ENCODE results near the gene KRTAP10-3. TPM values are rescaled to one million over a fixed set of nuclear protein-coding genes. Genes with fewer than 3 reads are reported as not detected.

The KRTAP10-3 gene
- total and polyA plus RNA-seq, 2 donors (not counting 3 experiments of a cell fraction or from before 2014, with no cell fraction given), result not detected

DNA sequence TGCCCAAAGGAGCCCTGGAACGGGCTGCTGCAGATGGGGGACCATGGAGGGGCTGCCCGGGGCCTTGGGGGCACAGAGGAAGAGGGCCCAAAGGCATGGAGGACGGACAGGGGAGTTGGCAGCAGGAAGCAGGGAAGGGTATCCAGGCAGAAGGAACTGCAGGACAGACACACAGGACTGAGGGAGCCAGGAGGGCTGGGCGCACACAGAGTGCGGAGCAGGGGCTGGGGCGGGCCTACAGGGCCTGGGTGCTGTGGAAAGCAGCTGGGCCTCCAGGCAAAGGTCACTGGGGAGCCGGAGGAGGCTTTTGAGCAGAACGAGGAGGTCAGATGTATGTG lies 46.7 kb downstream of the KRTAP10-3 start:
- intact Hi-C loops (cut with micrococcal nuclease), result loop anchor here (10.0 kb wide), 1 partner anchor 423 kb away; no protein-coding TSS in a partner anchor
- CTCF ChIA-PET, result interaction anchor here (0.7 to 5.1 kb wide), 3 partner anchors 282 to 428 kb away, joined by 3 to 125 read pairs (median 22); partner anchors contain the start of gene SLX9

DNA sequence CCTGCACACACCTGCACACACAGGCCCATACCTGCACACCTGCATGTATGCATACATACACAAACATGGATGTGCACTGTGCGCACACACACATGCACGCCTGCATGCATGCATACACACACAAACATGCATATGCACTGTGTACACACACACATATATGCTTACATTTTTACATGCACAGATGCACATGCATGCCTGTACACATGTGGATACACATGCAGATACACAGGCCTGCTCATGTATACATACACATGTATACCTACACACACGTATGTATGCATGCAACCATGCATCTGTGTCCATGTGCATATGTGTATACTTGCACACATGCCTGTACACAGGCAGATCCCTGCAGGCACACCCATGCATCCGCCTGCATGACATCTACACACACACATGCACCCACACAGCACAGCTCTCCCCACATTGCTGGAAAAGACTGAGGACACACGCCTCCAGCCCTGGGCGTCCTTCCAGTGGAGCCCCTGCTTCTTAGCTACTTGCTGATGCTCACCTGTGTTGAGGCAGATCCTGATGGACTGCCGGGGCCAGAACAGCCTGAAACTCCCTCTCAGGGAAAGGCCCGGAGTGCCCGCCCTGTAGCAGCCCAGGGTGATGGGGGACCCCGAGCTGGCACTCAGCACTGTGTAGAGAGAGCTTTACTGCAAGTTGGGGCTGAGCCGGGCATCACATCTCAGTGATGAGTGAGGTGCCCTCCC lies 47.2 kb downstream of the KRTAP10-3 start:
- intact Hi-C loops (cut with micrococcal nuclease), result loop anchor here (10.0 kb wide), 1 partner anchor 423 kb away; no protein-coding TSS in a partner anchor
- H2AFZ ChIP-seq (ENCODE audit: low read depth, low read length), result no peak overlapping the region
- no peaks in the 10 kb centered on the region for H4K20me1 ChIP-seq (replicated peaks; ENCODE audit: control insufficient read depth, extremely low read depth, insufficient read depth, low read length)
- POLR2A ChIA-PET, result no interaction called here
- FAIRE-seq, result no peak
- no peak overlapping the region for H3K27ac ChIP-seq (ENCODE audit: insufficient read depth, low read depth, low read length)
- no TSS peak for BruUV-seq (replicated peaks)
- H3K4me3 ChIP-seq (replicated peaks in 1 of 3; ENCODE audit: insufficient read depth in 1 of 3, low read depth in 1 of 3, low read length in 3 of 3), result no peak overlapping the region
- no peak overlapping the region for H3K9ac ChIP-seq (replicated peaks; ENCODE audit: extremely low read depth, insufficient read depth, low read length)
- H3K36me3 ChIP-seq (ENCODE audit: control insufficient read depth in 2 of 2, extremely low read depth in 1 of 2, insufficient read depth in 2 of 2, low read length in 2 of 2), result no peaks in the 10 kb centered on the region
- H3K9me1 ChIP-seq (replicated peaks; ENCODE audit: control insufficient read depth, extremely low read depth, insufficient read depth, low read length), result no peaks in the 10 kb centered on the region
- dilution Hi-C loops (cut with MboI; ENCODE audit: extremely low pct_ligation_motif_present, low sequenced_read_pairs), result no loop called here
- H3K9me3 ChIP-seq (replicated peaks; ENCODE audit: control insufficient read depth, insufficient read depth, low read length), result no peaks in the 10 kb centered on the region
- DNase-seq (ENCODE audit: low read depth, low spot score), result no peak
- no peaks in the 10 kb centered on the region for H3K79me2 ChIP-seq (ENCODE audit: control insufficient read depth, insufficient read depth, low read length)
- TF ChIP-seq JUN (IDR thresholded peaks at IDR 0.05; ENCODE audit: borderline replicate concordance, insufficient read depth, insufficient read length, low read depth) (no peak), GATA2 (IDR thresholded peaks at IDR 0.05; ENCODE audit: insufficient read depth, insufficient read length, low read depth, low read length) (no peak), POLR2AphosphoS5 (IDR thresholded peaks at IDR 0.05; ENCODE audit: insufficient read depth, low read depth, low read length) (no peak), POLR2A (IDR thresholded peaks at IDR 0.05; ENCODE audit: low read depth, low read length) (no peak), MYC (IDR thresholded peaks at IDR 0.05; ENCODE audit: low read depth, low read length) (no peak), EZH2 (IDR thresholded peaks at IDR 0.05; ENCODE audit: borderline replicate concordance, low read depth, low read length, severe bottlenecking) (no peak), FOS (IDR thresholded peaks at IDR 0.05; ENCODE audit: borderline replicate concordance, insufficient read depth, low read length) (no peak)
- TF ChIP-seq, protein P1, sequence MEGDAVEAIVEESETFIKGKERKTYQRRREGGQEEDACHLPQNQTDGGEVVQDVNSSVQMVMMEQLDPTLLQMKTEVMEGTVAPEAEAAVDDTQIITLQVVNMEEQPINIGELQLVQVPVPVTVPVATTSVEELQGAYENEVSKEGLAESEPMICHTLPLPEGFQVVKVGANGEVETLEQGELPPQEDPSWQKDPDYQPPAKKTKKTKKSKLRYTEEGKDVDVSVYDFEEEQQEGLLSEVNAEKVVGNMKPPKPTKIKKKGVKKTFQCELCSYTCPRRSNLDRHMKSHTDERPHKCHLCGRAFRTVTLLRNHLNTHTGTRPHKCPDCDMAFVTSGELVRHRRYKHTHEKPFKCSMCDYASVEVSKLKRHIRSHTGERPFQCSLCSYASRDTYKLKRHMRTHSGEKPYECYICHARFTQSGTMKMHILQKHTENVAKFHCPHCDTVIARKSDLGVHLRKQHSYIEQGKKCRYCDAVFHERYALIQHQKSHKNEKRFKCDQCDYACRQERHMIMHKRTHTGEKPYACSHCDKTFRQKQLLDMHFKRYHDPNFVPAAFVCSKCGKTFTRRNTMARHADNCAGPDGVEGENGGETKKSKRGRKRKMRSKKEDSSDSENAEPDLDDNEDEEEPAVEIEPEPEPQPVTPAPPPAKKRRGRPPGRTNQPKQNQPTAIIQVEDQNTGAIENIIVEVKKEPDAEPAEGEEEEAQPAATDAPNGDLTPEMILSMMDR (IDR thresholded peaks at IDR 0.05; ENCODE audit: extremely low read depth in 1 of 2, insufficient read depth in 1 of 2, low read depth in 1 of 2, low read length in 2 of 2), result no peak
- TF ChIP-seq, protein P2, sequence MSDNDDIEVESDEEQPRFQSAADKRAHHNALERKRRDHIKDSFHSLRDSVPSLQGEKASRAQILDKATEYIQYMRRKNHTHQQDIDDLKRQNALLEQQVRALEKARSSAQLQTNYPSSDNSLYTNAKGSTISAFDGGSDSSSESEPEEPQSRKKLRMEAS (IDR thresholded peaks at IDR 0.05; ENCODE audit: insufficient read depth, insufficient read length), result no peak
- H3K4me1 ChIP-seq (ENCODE audit: control insufficient read depth, extremely low read depth, insufficient read depth, low read length), result no peaks in the 10 kb centered on the region
- CTCF ChIA-PET, result interaction anchor here (0.6 to 5.1 kb wide), 14 partner anchors 11 to 423 kb away, joined by 3 to 125 read pairs (median 5); no protein-coding TSS in a partner anchor
- no peaks in the 10 kb centered on the region for H3K27me3 ChIP-seq (ENCODE audit: control insufficient read depth in 2 of 2, insufficient read depth in 2 of 2, low read length in 2 of 2)
- H3K4me2 ChIP-seq (ENCODE audit: insufficient read depth, low read length), result no peak overlapping the region

More for the DNA sequence above, 46.7 kb downstream of the KRTAP10-3 start:
- Histone ChIP-seq H2AFZ (ENCODE audit: low read depth, low read length) (no peak overlapping the region), H3K4me2 (ENCODE audit: insufficient read depth, low read length) (no peak overlapping the region), H3K4me3 (replicated peaks in 1 of 3; ENCODE audit: insufficient read depth in 1 of 3, low read depth in 1 of 3, low read length in 3 of 3) (no peak overlapping the region), H3K9me3 (replicated peaks; ENCODE audit: control insufficient read depth, insufficient read depth, low read length) (no peaks in the 10 kb centered on the region), H3K79me2 (ENCODE audit: control insufficient read depth, insufficient read depth, low read length) (no peaks in the 10 kb centered on the region), H3K9ac (replicated peaks; ENCODE audit: extremely low read depth, insufficient read depth, low read length) (no peak overlapping the region), H3K36me3 (ENCODE audit: control insufficient read depth in 2 of 2, extremely low read depth in 1 of 2, insufficient read depth in 2 of 2, low read length in 2 of 2) (no peaks in the 10 kb centered on the region), H3K9me1 (replicated peaks; ENCODE audit: control insufficient read depth, extremely low read depth, insufficient read depth, low read length) (no peaks in the 10 kb centered on the region), H3K27me3 (ENCODE audit: control insufficient read depth in 2 of 2, insufficient read depth in 2 of 2, low read length in 2 of 2) (no peaks in the 10 kb centered on the region), H4K20me1 (replicated peaks; ENCODE audit: control insufficient read depth, extremely low read depth, insufficient read depth, low read length) (no peaks in the 10 kb centered on the region), H3K27ac (ENCODE audit: insufficient read depth, low read depth, low read length) (no peak overlapping the region), H3K4me1 (ENCODE audit: control insufficient read depth, extremely low read depth, insufficient read depth, low read length) (no peaks in the 10 kb centered on the region)
- BruUV-seq (replicated peaks), result no TSS peak
- TF ChIP-seq FOS (IDR thresholded peaks at IDR 0.05; ENCODE audit: borderline replicate concordance, insufficient read depth, low read length), result no peak
- DNase-seq (ENCODE audit: low read depth, low spot score) (no peak), FAIRE-seq (no peak)
- dilution Hi-C loops (cut with MboI; ENCODE audit: extremely low pct_ligation_motif_present, low sequenced_read_pairs), result no loop called here
- POLR2A ChIA-PET, result no interaction called here
